Left renal pelvis (tissue), 4 donors: ENCODE measurements around the gene EPHA6. TPM values are rescaled to one million over a fixed set of nuclear protein-coding genes. Genes with fewer than 3 reads are reported as not detected.
"Not testable (repeated sequence)": the region's sequence is repeated elsewhere in the genome, so short reads cannot be mapped to it uniquely, and the experiment has no call there.

ENCODE experiments used
- DNase-seq, 4 donors: peaks; one replicate each; pipeline ENCODE4 v3.0.0-alpha.2; 2013; ENCODE audit warnings: low read depth in 4 of 4, low spot score in 3 of 4
- polyA plus RNA-seq, 4 donors: library from polyadenylated mRNA; unstranded; fragments of 120-200 nt; gene quantifications; one replicate each; pipeline ENCODE4 v1.2.1, GENCODE V29; 2013; ENCODE audit not compliant: insufficient read length in 4 of 4

The EPHA6 gene
- polyA plus RNA-seq, 4 donors = 0.37 to 1.8 (median 1.4) TPM

DNA sequence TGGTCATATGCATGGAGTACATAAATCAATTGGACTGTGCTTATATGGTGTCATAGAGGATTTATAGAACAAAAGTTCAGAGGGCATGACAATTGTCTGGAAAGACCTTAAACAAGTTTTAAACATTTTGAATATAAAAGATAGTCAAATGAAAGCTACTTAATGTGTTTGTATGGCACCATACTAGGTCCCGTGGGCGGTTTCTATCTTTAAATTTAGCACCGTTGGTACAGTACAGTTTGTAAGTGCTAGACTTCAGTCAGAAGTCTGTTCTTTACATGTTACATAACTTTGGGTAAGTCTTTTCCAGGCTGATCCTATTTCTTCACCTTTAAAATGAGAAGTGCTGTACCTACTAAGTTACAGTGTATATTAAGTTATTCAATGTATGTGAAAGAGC lies 576.8 kb downstream of the EPHA6 start:
- no peak for DNase-seq

DNA sequence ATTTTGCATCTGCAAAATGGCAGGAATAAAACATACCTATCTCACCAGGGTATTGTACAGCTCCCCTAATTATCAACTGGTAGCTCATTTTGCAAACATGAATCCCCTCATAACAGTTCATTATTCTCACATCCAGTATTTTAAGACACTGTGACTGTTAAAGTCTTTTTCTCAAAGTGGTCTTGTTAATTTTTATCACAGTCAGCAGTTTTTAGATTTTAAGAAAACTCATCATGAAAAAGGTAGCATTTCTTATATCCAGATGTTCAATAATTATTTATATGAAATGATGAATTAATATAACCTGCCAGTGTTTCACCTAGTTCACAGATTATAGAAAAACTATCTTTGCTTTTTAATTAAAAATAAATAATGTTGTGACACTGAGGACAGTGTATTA lies 595.2 kb downstream of the EPHA6 start:
- DNase-seq = no peak

DNA sequence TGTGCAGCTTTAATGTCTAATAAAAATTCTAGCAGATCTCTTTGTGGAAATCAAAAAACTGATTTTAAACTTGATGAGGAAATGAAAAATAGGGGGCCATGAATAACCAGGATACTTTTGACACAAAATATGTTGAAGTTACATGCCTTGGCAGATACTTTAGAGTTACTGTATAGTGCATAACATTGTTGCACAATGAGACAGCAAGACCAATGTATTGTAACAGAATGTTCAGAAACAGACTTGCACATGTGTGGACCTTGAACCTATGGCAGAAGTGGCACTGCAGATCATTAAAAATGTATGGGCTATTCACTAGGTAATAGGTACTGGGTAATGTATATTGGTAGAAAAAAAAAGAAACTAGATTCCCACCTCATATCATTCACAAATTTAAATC lies 607.2 kb downstream of the EPHA6 start:
- DNase-seq = no peak

DNA sequence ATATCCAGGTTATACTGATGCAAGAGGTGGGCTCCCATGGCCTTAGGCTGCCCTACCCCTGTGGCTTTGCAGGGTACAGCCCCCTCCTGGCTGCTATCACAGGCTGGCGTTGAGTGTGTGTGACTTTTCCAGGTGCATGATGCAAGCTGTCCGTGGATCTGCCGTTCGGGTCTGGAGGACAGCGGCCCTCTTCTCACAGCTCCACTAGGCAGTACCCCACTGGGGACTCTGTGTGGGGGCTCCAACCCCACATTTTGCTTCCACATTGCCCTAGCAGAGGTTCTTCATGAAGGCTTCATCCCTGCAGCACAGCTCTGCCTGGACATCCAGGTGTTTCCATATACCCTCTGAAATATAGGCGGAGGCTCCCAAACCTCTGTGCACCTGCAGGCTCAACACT lies 610.6 kb downstream of the EPHA6 start:
- no peak for DNase-seq

DNA sequence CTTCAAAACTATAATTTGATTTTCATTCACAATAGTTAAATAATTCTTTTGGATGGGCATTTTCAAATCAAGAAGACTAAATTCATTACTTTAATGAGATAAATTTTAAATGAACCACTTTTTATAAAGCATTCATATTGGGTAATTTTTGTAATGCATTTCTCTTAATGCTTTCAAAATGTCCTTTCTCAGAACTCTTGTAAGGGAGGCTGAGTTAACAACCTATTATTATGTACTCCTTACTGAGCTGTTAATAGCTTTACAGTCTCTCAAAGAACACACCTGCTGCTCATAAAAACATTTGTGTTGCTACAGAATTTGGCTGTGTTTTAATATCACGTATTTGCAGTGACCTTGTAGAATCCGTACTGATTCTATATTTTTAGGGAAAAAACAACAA lies 616.2 kb downstream of the EPHA6 start:
- DNase-seq = no peak

DNA sequence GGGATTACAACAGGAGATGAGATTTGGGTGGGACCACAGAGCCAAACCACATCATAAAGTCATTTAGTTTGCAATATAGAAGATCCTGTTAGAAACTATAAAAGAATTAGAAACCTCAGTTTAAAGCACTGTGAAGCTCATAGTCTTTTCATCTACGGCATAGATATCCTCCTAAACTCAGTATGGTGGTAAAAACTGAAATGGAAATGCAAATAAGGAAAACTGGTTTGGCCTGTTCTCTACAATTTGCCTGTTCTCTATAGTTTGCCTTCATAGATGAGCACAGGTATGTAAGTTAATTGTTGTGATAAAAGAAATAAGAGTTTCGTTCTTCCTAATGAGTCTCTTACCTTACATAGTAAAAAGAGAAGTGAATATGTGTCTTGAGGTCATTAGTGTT lies 618.5 kb downstream of the EPHA6 start:
- DNase-seq = no peak

DNA sequence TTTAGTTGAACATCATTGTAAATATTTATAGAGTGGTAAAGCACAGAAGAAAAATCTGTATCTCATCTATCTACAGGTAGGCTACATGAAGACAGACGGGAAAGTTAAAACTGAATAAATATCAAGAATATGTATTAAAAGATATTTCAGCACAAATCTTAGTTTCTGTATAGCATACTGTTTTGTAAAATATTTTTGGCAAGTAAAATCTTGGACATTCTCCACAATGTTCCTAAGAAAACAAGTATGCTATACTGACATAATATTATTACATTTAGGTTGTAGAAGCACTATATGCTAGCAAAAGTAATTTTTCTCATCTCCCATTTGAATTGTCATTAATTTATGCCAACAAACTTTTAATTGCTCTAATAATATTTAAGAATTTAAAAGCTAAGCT lies 623.7 kb downstream of the EPHA6 start:
- DNase-seq = no peak

DNA sequence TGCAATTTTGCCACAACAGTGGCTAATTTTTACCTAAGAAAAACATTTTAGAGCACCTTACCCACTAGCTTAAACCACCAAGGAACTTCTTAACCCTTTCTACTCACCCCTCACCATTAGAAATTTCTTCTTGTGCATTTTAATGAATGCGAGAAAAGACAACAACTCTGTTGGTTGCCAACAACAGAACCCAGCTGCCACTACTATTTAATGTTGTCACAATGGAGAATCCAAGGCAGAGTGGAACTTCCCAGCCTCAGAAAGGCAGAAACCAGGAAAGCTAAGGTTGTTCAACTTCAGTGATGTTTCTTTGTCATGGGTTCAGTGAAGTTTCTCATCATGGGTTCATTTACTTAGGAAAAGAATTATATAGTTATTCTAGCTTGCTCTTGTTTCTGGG lies 625.0 kb downstream of the EPHA6 start:
- no peak for DNase-seq

DNA sequence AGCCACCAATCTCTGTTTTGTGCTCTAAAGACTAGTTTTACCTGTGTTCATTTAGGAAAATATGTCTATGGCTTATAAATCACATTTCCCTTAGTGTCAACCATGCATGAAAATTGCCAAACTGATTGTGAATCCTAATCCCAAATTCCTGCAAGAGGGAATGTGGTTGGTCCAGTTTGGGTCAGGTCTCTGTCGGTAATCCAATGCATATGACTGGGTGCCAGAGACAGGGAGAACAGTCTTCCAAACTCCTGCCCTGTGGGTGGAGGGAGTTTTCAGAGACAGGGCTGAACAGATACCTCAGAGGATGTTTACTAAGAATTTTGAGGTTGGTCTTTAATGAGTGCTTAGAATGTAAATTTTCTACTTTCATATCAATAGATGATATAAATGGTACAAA lies 649.6 kb downstream of the EPHA6 start:
- DNase-seq = no peak

DNA sequence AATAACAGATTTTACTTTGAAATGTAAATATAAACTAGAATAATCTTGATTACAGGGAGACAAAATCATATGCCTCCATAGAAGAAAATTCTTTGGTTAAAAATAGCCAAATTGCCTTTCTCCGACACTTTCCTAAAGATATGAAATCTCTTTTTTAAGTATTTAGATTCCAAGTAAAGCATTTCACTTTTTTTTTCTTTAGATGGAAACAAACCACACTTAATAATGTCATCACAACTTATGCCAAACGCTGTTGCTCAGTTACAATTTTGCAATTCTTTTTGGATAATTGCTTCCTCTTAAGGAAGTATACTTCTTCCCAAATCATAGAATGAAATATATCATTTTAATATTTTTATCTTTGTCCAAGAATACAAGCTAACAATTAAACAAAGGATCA lies 656.1 kb downstream of the EPHA6 start:
- no peak for DNase-seq

DNA sequence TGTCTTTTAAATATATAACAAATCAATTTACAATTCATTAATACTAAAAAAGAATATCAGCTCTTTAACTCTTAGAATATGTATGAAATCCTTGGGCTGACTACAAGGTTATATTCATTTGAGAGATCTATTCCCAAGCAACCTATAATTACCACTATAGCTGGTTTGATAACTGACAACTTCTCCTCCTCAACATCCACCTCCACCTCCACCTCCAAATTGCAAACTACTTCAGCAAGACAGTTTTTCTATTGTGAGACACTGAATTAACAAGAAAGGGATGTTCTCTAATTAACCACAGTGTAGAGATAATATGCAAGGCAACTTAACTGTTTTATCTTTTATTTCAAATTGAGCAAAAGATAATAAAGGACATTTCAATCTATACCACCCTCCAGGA lies 665.3 kb downstream of the EPHA6 start:
- DNase-seq = no peak

DNA sequence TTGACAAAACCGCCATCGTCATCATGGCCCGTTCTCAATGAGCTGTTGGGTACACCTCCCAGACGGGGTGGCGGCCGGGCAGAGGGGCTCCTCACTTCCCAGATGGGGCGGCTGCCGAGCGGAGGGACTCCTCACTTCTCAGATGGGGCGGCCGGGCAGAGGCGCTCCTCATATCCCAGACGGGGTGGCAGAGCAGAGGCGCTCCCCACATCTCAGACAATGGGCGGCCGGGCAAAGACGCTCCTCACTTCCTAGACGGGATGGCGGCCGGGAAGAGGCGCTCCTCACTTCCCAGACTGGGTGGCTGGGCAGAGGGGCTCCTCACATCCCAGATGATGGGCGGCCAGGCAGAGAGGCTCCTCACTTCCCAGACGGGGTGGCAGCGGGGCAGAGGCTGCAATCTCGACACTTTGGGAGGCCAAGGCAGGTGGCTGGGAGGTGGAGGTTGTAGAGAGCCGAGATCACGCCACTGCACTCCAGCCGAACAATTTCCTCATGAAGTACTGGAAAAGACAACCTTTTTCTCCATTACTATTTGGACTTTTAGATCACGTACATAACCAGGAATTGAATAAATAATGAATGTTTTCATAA lies 666.4 kb downstream of the EPHA6 start:
- not testable (repeated sequence) for DNase-seq

DNA sequence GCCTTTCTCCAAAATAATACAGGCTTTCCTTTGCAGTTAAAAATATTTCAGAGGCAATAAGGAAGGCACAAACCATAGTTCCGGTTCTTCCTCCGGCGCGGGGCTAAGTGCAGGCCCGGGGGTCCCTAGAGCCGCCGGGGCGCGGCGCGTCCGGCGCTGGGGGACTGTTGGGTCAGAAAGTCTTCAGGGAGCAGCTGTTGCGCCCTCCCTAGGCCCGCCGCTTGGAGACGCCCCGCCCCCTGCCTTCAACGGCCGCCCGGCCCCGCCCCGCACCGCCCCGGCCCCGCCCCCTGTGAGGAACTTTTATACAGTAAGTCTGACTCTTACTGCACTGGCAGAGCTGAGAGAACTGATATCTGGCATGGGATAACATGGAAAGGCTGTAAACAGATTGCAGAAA lies 667.0 kb downstream of the EPHA6 start:
- no peak for DNase-seq

DNA sequence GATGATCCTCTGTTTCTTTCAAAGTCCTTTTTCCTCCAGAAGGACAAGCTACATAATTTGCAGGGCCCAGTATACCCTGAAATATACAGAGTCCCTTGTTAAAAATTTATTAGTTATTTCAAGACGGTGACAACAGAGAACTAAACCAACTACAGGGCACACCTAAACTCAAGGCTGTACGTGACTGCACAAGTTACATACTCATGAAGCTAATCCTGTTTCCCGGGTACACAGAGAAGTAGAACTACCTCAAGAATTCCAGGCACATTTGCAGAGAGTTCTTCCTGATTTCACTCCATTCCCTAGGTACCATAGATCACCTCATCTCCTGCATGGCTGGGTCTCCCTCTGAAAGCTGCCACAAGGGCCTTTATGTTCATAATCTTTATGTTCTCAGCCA lies 670.8 kb downstream of the EPHA6 start:
- DNase-seq = no peak

DNA sequence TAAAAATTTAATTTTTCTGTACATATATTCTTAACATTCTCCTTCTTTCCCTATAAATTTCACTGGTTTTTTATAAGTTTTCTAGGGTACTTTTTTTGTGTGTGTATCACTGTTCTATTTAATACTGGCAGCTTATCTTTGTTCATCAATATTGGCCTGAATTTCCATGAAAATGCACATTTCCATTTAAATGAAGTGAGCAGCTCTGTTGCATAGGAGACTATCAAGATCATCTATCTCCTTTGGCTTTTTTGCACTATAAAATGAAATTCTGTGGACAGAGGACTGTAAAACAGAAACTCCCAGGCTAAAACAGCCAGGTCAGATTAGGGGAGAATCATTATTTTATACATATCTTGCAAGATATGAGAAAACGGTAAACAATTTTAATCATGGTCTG lies 673.2 kb downstream of the EPHA6 start:
- no peak for DNase-seq

DNA sequence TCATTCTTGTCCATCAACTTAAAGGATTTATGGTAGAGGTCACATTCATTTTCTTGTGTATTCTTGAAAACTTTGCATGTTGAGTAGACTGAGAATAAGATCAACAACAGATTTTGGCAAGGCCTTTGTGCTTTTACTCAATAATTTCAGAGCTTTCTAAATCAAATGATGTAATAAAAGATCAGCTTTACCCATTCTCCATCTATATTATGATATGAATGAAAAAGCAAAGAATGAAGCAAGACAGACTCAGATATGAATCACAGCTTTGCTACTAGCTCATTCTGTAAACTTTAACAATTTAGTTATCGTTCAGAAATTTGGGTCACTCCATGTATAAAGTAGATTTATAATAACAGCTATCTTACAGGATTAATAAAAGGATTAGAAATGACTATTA lies 674.3 kb downstream of the EPHA6 start:
- no peak for DNase-seq

DNA sequence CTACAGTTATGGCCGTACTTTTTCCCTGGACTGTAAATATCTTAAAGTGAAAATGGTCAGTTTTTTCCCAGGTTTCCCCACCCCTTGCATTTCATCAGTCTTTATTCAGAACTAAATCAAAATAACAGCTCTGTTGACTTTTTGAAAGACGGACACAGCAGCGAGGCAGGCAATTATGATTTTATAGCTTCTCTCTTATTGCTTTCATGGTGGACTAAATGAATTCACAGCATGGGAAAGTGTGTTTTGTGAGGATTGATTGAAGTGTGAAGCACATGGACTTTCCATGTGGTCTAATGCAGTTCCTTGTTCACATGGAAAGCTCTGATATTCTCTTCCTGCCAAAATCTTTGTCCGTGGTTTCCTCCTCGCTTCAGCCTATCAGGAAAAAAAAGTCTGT lies 681.5 kb downstream of the EPHA6 start:
- no peak for DNase-seq

DNA sequence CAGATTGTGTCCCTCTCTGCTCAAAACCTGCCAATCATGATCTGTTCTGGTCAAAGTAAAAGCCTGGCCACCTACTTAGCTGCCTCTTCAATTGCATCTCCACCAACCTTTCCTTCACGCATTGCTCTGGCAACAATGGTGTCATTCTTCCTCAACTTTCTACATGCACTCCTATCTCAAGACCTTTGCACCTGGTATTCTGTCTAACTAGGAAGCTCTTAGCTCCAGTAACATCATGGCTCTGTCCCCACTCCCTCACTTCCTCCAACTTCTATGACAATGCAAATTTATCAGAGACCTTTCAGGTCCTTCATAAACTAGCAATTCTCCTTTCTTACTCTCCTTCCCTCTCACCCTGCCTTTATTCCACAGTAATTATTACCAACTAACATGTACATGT lies 682.7 kb downstream of the EPHA6 start:
- no peak for DNase-seq

DNA sequence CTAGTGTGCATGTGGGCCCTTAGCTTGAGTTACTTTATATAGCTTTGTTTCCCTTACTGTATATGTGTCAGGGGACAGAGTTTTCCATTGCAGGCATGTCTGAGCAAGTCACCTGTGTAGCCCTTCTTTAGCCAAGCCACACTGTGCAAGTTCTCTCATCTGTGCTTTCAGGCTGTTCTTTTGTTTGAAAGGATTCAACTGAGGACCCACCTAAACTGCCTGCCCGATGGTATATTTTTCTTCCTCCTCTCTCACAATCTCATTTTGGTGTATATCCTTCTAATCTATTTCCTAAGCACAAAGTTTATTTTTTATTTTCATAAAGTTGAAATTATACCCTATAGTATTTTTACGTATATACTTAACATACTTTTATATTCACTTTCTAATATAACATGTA lies 690.1 kb downstream of the EPHA6 start:
- no peak for DNase-seq

DNA sequence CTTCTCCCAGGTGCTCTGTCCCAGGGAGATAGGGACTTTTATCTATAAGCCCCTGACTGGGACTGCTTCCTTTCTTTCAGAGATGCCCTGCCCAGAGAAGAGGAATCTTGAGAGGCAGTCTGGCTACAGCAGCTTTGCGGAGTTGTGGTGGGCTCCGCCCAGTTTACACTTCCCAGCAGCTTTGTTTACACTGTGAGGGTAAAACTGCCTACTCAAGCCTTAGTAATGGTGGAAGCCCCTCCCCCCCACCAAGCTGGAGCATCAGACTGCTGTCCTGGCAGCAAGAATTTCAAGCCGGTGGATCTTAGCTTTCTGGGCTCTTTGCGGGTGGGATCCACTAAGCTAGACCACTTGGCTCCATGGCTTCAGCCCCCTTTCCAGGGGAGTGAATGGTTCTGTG lies 696.4 kb downstream of the EPHA6 start:
- no peak for DNase-seq

DNA sequence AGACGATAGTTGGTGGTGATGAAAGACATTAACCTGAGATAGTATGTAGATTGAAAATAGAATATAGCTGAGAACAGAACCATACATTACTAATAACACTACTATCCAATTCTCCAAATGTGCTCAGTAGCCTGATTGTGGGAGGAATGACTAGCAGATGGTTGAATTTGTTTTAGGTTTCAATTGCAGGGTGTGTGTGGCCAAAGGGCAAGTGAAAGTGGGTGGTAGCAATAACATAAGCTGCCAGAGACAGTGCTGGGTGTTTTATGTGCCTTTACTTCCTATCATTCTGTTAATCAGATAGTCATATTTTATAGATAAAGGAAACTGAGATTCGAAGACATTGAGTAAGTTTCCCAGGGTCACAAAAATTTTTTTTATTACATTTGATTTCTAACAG lies 700.7 kb downstream of the EPHA6 start:
- DNase-seq = no peak

DNA sequence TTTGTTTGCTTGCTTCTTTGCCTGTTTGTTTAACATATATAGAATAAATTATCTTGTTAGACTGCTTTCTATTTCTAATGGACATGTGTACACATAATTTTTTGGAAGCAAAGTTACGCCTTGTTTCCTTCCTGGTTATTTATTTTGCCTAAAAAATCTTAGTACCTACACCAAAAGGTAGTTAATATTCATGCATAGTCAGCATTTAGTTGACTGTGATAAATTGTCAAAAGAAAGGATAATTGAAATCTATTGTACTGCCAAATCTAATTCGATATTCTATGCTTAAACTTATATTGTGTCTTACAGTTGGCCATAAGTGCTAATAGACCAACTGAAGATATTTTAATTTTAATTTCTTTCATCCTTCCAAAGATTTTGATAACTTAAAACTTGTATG lies 716.3 kb downstream of the EPHA6 start:
- DNase-seq = no peak

DNA sequence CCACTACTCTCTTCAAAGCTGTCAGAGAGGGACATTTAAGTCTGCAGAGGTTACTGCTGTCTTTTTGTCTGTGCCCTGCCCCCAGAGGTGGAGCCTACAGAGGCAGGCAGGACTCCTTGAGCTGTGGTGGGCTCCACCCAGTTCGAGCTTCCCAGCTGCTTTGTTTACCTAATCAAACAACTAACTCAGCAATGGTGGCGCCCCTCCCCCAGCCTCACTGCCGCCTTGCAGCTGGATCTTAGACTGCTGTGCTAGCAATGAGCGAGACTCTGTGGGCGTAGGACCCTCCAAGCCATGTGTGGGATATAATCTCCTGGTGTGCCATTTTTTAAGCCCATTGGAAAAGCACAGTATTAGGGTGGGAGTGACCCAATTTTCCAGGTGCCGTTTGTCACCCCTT lies 733.2 kb downstream of the EPHA6 start:
- DNase-seq = not testable (repeated sequence)

DNA sequence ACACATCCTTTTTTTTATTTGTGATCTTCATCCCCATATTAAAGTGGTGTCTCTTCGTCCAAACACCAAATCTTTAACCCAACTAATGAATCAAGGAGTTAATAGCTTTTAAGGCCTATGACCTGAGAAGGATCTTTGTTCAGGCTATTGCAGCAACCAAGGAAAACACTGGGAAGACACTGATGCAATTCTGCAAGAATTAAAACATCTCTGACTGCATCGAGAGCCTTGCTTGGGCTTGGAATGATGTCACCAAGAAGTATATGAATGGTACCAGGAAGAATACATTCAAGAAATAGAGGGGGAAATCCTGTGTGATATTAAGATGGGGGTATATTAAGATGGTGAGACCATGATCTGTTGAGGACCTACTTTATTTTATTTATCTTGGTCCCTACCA lies 736.0 kb downstream of the EPHA6 start:
- no peak for DNase-seq
